Hematopoietic multipotent progenitor cell treated with erythropoietin and hydrocortisone succinate and interleukin-3 and kit ligand, for 17 days (in vitro differentiated cells): ENCODE data around the gene CENATAC.
A peak's percentile ranks its signal among the peaks of the same experiment; 100 is the strongest.
"Not testable (repeated sequence)": the region's sequence is repeated elsewhere in the genome, so short reads cannot be mapped to it uniquely, and the experiment has no call there.

Experiments
- DNase-seq: peaks from one replicate; pipeline ENCODE4 v3.0.0-alpha.2; 2015; ENCODE audit warnings: low spot score

CENATAC gene

GRCh38 chr11:119026970-119027369, 29.0 kb downstream of the CENATAC start:
- DNase-seq: no peak

- DNase-seq: no peak
These were observed 29.8 kb downstream of the CENATAC start for GRCh38 chr11:119027561-119028345.

GRCh38 chr11:119028346-119029068, 30.6 kb downstream of the CENATAC start:
- no peak for DNase-seq

- peak; percentile 56 for DNase-seq
These were observed 31.1 kb downstream of the CENATAC start for GRCh38 chr11:119029069-119029339.

GRCh38 chr11:119029340-119030028, 31.5 kb downstream of the CENATAC start:
- no peak for DNase-seq

- no peak for DNase-seq
These were observed 32.0 kb downstream of the CENATAC start for GRCh38 chr11:119030029-119030328.

- DNase-seq: peak; percentile 99
These were observed 32.5 kb downstream of the CENATAC start, which contains the start of gene SLC37A4 for GRCh38 chr11:119030329-119031047. Gene SLC37A4, minus strand, starts transcription at chr11:119030877.

GRCh38 chr11:119031912-119032280, 34.0 kb downstream of the CENATAC start:
- no peak for DNase-seq

- DNase-seq: not testable (repeated sequence)
These were observed 35.5 kb downstream of the CENATAC start for GRCh38 chr11:119033421-119033820.

GRCh38 chr11:119034813-119035212, 36.9 kb downstream of the CENATAC start:
- DNase-seq: no peak

GRCh38 chr11:119038884-119039283, 40.9 kb downstream of the CENATAC start:
- DNase-seq: no peak

GRCh38 chr11:119039471-119039870, 41.5 kb downstream of the CENATAC start:
- not testable (repeated sequence) for DNase-seq

GRCh38 chr11:119041821-119042514, 44.0 kb downstream of the CENATAC start:
- DNase-seq: no peak

- DNase-seq: no peak
These were observed 45.0 kb downstream of the CENATAC start for GRCh38 chr11:119042927-119043326.

GRCh38 chr11:119044708-119045107, 46.8 kb downstream of the CENATAC start:
- no peak for DNase-seq

GRCh38 chr11:119046489-119046888, 48.6 kb downstream of the CENATAC start:
- no peak for DNase-seq

- DNase-seq: no peak
These were observed 49.3 kb downstream of the CENATAC start for GRCh38 chr11:119047205-119047604.

- no peak for DNase-seq
These were observed 50.7 kb downstream of the CENATAC start for GRCh38 chr11:119048644-119049043.

GRCh38 chr11:119049081-119049480, 51.1 kb downstream of the CENATAC start:
- DNase-seq: no peak

- no peak for DNase-seq
These were observed 53.7 kb downstream of the CENATAC start for GRCh38 chr11:119051440-119052162.

GRCh38 chr11:119052163-119052814, 54.4 kb downstream of the CENATAC start:
- no peak for DNase-seq
